RWPE2 (cell line): ENCODE results near the gene FARS2.
A peak's percentile ranks its signal among the peaks of the same experiment; 100 is the strongest.

Experiments
- ATAC-seq: fragments of 200-7000 bp; cut with Tn5 transposase; 3 replicates; pipeline ENCODE4 v1.9.1; 2021; ENCODE audit warnings: low read depth
- DNase-seq: peaks from one replicate; pipeline ENCODE4 v3.0.0-alpha.2; 2020; ENCODE audit warnings: low spot score
- H3K27ac ChIP-seq: fragments of 450-650 bp; 2 replicates; pipeline ENCODE4 v1.5.1; 2017; ENCODE audit warnings: mild to moderate bottlenecking; ENCODE audit not compliant: poor library complexity, severe bottlenecking
- H3K27me3 ChIP-seq: fragments of 250-450 bp; sonication (Bioruptor Pico); 2 replicates; pipeline ENCODE4 v1.5.1; 2021; ENCODE audit warnings: mild to moderate bottlenecking, moderate library complexity; ENCODE audit not compliant: insufficient read depth, poor library complexity, severe bottlenecking
- H3K36me3 ChIP-seq: fragments of 250-450 bp; sonication (Bioruptor Pico); 2 replicates; pipeline ENCODE4 v1.5.1; 2020; ENCODE audit warnings: low read depth, mild to moderate bottlenecking, moderate library complexity
- H3K4me1 ChIP-seq: fragments of 250-450 bp; sonication (Bioruptor Pico); 2 replicates; pipeline ENCODE4 v1.5.1; 2021; ENCODE audit warnings: mild to moderate bottlenecking, moderate library complexity; ENCODE audit not compliant: insufficient read depth, poor library complexity, severe bottlenecking
- H3K4me3 ChIP-seq: fragments of 250-450 bp; sonication (Bioruptor Pico); 2 replicates; pipeline ENCODE4 v1.5.1; 2021; ENCODE audit warnings: mild to moderate bottlenecking, moderate library complexity; ENCODE audit not compliant: severe bottlenecking
- H3K9me3 ChIP-seq: fragments of 250-450 bp; sonication (Bioruptor Pico); 2 replicates; pipeline ENCODE4 v1.5.1; 2021; ENCODE audit warnings: mild to moderate bottlenecking, moderate library complexity; ENCODE audit not compliant: severe bottlenecking
- CTCF ChIP-seq: fragments of 450-650 bp; IDR thresholded peaks from one replicate; pipeline ENCODE4 v1.5.1; 2017; ENCODE audit warnings: mild to moderate bottlenecking, moderate library complexity; ENCODE audit not compliant: poor library complexity, severe bottlenecking

FARS2 gene

GRCh38 chr6:5665667-5666066 is 404.4 kb downstream of the FARS2 start:
- Histone ChIP-seq H3K27ac (no peak overlapping the region), H3K27me3 (no peaks in the 10 kb centered on the region), H3K9me3 (no peaks in the 10 kb centered on the region), H3K4me1 (peaks cover 8% of the 10 kb centered on the region), H3K36me3 (no peaks in the 10 kb centered on the region), H3K4me3 (no peak overlapping the region)
- no peak for TF ChIP-seq CTCF
- ATAC-seq: no peak
- DNase-seq: no peak

- ATAC-seq (no peak), DNase-seq (no peak)
- H3K4me3 ChIP-seq: no peak overlapping the region
Measured at GRCh38 chr6:5666695-5667094, 405.4 kb downstream of the FARS2 start.

GRCh38 chr6:5667737-5668136 is 406.4 kb downstream of the FARS2 start:
- Histone ChIP-seq H3K27me3 (no peaks in the 10 kb centered on the region), H3K27ac (no peak overlapping the region), H3K4me1 (peaks cover 29% of the 10 kb centered on the region), H3K4me3 (no peak overlapping the region), H3K9me3 (no peaks in the 10 kb centered on the region), H3K36me3 (no peaks in the 10 kb centered on the region)
- DNase-seq (no peak), ATAC-seq (no peak)
- no peak for TF ChIP-seq CTCF

More at GRCh38 chr6:5666695-5667094, 405.4 kb downstream of the FARS2 start:
- H3K9me3 ChIP-seq: no peaks in the 10 kb centered on the region
- H3K27ac ChIP-seq: no peak overlapping the region
- TF ChIP-seq CTCF: no peak
- no peaks in the 10 kb centered on the region for H3K36me3 ChIP-seq
- H3K27me3 ChIP-seq: no peaks in the 10 kb centered on the region
- H3K4me1 ChIP-seq: peaks cover 18% of the 10 kb centered on the region

- DNase-seq (no peak), ATAC-seq (peak; percentile 73)
- Histone ChIP-seq H3K4me3 (no peak overlapping the region), H3K9me3 (no peaks in the 10 kb centered on the region), H3K27me3 (no peaks in the 10 kb centered on the region), H3K27ac (peak overlapping the region; percentile 96), H3K36me3 (no peaks in the 10 kb centered on the region), H3K4me1 (peaks cover 31% of the 10 kb centered on the region)
- no peak for TF ChIP-seq CTCF
Measured at GRCh38 chr6:5670381-5670780, 409.1 kb downstream of the FARS2 start.

GRCh38 chr6:5670811-5671561 is 409.7 kb downstream of the FARS2 start:
- DNase-seq (no peak), ATAC-seq (peak; percentile 41)
- Histone ChIP-seq H3K4me3 (no peak overlapping the region), H3K4me1 (peaks cover 31% of the 10 kb centered on the region), H3K36me3 (no peaks in the 10 kb centered on the region), H3K27me3 (no peaks in the 10 kb centered on the region), H3K27ac (peak overlapping the region; percentile 96), H3K9me3 (no peaks in the 10 kb centered on the region)
- no peak for TF ChIP-seq CTCF
